Measurements from ENCODE around the gene COX7A2L. TPM values are rescaled to one million over a fixed set of nuclear protein-coding genes. Genes with fewer than 3 reads are reported as not detected.

Gene COX7A2L
- polyA plus RNA-seq, 1 of the 3 experiments (the other 2 are of a cell fraction): 77.6 TPM

DNA sequence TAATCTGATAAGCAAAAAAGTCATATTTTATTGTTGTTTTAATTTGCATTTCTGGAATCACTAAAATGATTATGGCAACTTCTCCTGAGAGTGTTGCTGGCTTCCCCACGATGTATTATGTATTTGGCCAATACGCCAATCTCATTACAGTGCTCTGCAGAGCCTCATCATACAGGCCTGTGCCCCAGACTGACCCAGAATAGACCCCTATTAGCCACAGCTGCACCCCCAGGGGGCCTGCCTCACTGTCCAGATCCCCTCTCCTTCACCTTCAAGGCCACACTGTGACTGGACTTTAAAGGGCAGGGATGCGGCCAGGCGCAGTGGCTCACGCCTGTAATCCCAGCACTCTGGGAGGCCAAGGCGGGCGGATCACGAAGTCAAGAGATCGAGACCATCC lies 17.4 kb upstream of the COX7A2L start:
- peak in 1 of 2 experiments; percentile 62; a peak in 2 of 4 replicates for TF ChIP-seq EP300 (IDR thresholded peaks at IDR 0.05; ENCODE audit: borderline replicate concordance in 1 of 2, low read depth in 1 of 2, low read length in 1 of 2)
- TF ChIP-seq GATA2 (CRISPR knock-in tag; IDR thresholded peaks at IDR 0.05): 0 out of 2 replicates have a peak, but pooled peaks have one; percentile 34
- TF ChIP-seq FOSL2 (IDR thresholded peaks at IDR 0.05; ENCODE audit: borderline replicate concordance, low read depth): no peak
- Histone ChIP-seq H3K4me3 (ENCODE audit: low read depth in 2 of 2, low read length in 1 of 2) (no peak overlapping the region), H3K27me3 (ENCODE audit: insufficient read depth) (peaks cover 17% of the 10 kb centered on the region; the same call in 1 of the 2 replicates), H3K9me3 (no peaks in the 10 kb centered on the region), H3K4me2 (no peak overlapping the region), H3F3A (replicated peaks; ENCODE audit: insufficient read depth) (no peaks in the 10 kb centered on the region), H3K9me2 (no peaks in the 10 kb centered on the region), H3K36me3 (replicated peaks in 1 of 2; ENCODE audit: control insufficient read depth in 1 of 2, insufficient read depth in 2 of 2, low read length in 1 of 2) (no peaks in the 10 kb centered on the region), H2AFZ (ENCODE audit: low read depth) (no peak overlapping the region), H3K4me1 (ENCODE audit: control insufficient read depth in 1 of 2, insufficient read depth in 2 of 2, low read depth in 1 of 2, low read length in 1 of 2) (peaks cover 0 to 23% of the 10 kb centered on the region in 2 experiments; a peak in 1 of 4 replicates), H4K20me1 (ENCODE audit: insufficient read depth) (no peaks in the 10 kb centered on the region), H3K27ac (ENCODE audit: low read depth in 2 of 2, low read length in 1 of 2) (peak overlapping the region in 1 of 2 experiments; percentile 47; a peak in 2 of 4 replicates), H3K9ac (no peak overlapping the region), H3K79me2 (ENCODE audit: insufficient read depth) (no peaks in the 10 kb centered on the region)
- 85% methylated on average over 9 of the region's 9 CpGs for WGBS (ENCODE audit: low lambda C conversion rate)
- ChIA-PET CTCF (interaction anchor here (1.5 kb wide), 1 partner anchor 284 kb away, joined by 3 read pairs; no protein-coding TSS in a partner anchor), POLR2A (no interaction called here)
- peak; percentile 51 for DNase-seq

DNA sequence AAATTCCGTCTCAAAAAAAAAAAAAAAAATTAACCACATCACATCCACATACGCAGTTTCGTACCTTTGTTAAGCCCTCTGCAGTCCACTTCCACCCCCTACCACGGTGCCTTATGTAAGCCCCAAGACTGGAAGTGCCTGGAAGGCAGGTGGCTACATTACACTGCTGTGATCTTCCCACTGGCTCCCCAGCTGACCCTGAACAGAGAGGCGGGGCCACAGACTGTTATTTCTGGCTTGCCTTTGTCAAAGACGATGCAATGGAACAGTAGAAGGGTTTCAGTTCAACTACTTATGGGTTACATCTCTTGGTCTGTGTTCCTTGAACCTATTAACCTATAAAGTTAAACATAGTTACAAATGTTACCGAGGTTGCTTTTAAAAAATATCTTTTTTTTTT lies 15.7 kb upstream of the COX7A2L start:
- Histone ChIP-seq H3K27ac (ENCODE audit: low read depth in 2 of 2, low read length in 1 of 2) (no peak overlapping the region), H3K4me2 (no peak overlapping the region), H3K27me3 (ENCODE audit: insufficient read depth) (peaks cover 17% of the 10 kb centered on the region; the same call in 1 of the 2 replicates), H3K9me3 (no peaks in the 10 kb centered on the region), H3K4me3 (ENCODE audit: low read depth in 2 of 2, low read length in 1 of 2) (no peak overlapping the region), H3K36me3 (replicated peaks in 1 of 2; ENCODE audit: control insufficient read depth in 1 of 2, insufficient read depth in 2 of 2, low read length in 1 of 2) (no peaks in the 10 kb centered on the region), H3K9me2 (no peaks in the 10 kb centered on the region), H4K20me1 (ENCODE audit: insufficient read depth) (no peaks in the 10 kb centered on the region), H3K79me2 (ENCODE audit: insufficient read depth) (no peaks in the 10 kb centered on the region), H3K4me1 (ENCODE audit: control insufficient read depth in 1 of 2, insufficient read depth in 2 of 2, low read depth in 1 of 2, low read length in 1 of 2) (peaks cover 0 to 31% of the 10 kb centered on the region in 2 experiments; a peak in 2 of 4 replicates), H3K9ac (no peak overlapping the region), H3F3A (replicated peaks; ENCODE audit: insufficient read depth) (no peaks in the 10 kb centered on the region), H2AFZ (ENCODE audit: low read depth) (no peak overlapping the region)
- DNase-seq: no peak
- POLR2A ChIA-PET: no interaction called here
- WGBS (ENCODE audit: low lambda C conversion rate): 72% methylated on average over 7 of the region's 7 CpGs
- CTCF ChIA-PET: no interaction called here
- TF ChIP-seq SMC3 (IDR thresholded peaks at IDR 0.05; ENCODE audit: low read depth, low read length) (no peak), ELF1 (IDR thresholded peaks at IDR 0.05) (no peak)

DNA sequence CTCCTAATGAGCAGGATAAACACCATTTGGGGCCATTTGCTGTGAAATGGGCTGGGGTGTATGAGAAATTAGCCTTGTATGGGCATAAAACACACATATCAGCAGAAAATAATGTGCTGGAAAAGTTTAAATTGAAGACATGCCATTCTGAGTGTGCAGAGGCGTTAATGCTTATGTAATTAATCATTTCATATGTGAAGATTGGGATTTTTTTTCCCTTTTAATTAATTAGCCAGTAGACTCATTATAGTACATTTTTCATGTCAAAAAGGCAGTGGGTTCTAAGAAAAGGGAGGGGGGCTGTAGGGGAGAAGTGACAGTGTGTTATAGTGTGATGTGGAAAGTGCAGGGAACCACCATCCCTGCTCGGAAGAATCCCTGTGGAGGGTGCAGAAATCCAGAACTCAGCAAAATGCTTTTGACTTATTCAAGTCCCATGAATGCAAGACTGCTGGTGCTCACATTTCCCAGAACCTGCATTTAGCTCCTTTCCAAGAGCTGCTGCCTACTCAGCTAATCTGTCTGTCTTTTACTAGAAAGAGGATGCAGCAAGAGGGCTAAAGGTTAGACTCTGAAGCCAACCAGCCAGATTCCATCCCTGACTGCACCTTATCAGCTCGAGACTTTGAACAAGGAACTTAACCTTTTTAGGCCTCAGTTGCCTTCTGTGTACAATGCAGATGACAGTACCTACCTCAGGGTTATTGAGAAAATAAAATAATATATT lies 11.6 kb upstream of the COX7A2L start:
- no peaks in the 10 kb centered on the region for H3K9me3 ChIP-seq
- no peak overlapping the region for H3K4me3 ChIP-seq (ENCODE audit: low read depth in 2 of 2, low read length in 1 of 2)
- no peak overlapping the region for H3K4me2 ChIP-seq
- H3K27me3 ChIP-seq (ENCODE audit: insufficient read depth): 0 out of 2 replicates have a peak, but pooled peaks cover 3% of the 10 kb centered on the region
- H3K9ac ChIP-seq: no peak overlapping the region
- ChIA-PET POLR2A (interaction anchor here (0.9 to 1.7 kb wide), 5 partner anchors 10 to 438 kb away, joined by 3 to 6 read pairs (median 4); no protein-coding TSS in a partner anchor), CTCF (interaction anchor here (0.5 to 2.6 kb wide), 12 partner anchors 10 to 531 kb away, joined by 3 to 14 read pairs (median 4); partner anchors contain the start of gene COX7A2L)
- H3K27ac ChIP-seq (ENCODE audit: low read depth in 2 of 2, low read length in 1 of 2): peak overlapping the region in 1 of 2 experiments; percentile 99; a peak in 2 of 4 replicates
- WGBS (ENCODE audit: low lambda C conversion rate): 65% methylated on average over 3 of the region's 3 CpGs
- H2AFZ ChIP-seq (ENCODE audit: low read depth): no peak overlapping the region
- H3K4me1 ChIP-seq (ENCODE audit: control insufficient read depth in 1 of 2, insufficient read depth in 2 of 2, low read depth in 1 of 2, low read length in 1 of 2): peaks cover 0 to 44% of the 10 kb centered on the region in 2 experiments; a peak in 2 of 4 replicates
- no peaks in the 10 kb centered on the region for H4K20me1 ChIP-seq (ENCODE audit: insufficient read depth)
- DNase-seq: peak; percentile 50
- H3K36me3 ChIP-seq (replicated peaks in 1 of 2; ENCODE audit: control insufficient read depth in 1 of 2, insufficient read depth in 2 of 2, low read length in 1 of 2): no peaks in the 10 kb centered on the region
- H3K9me2 ChIP-seq: no peaks in the 10 kb centered on the region
- H3K79me2 ChIP-seq (ENCODE audit: insufficient read depth): no peaks in the 10 kb centered on the region
- H3F3A ChIP-seq (replicated peaks; ENCODE audit: insufficient read depth): no peaks in the 10 kb centered on the region
- TF ChIP-seq JUND (IDR thresholded peaks at IDR 0.05) (no peak), EZH2phosphoT487 (IDR thresholded peaks at IDR 0.05; ENCODE audit: borderline replicate concordance, low read depth) (no peak), NRF1 (IDR thresholded peaks at IDR 0.05; ENCODE audit: low read depth, low read length) (no peak), POLR2AphosphoS5 (IDR thresholded peaks at IDR 0.05; ENCODE audit: low read depth, low read length) (no peak)
- TF ChIP-seq, protein P1, sequence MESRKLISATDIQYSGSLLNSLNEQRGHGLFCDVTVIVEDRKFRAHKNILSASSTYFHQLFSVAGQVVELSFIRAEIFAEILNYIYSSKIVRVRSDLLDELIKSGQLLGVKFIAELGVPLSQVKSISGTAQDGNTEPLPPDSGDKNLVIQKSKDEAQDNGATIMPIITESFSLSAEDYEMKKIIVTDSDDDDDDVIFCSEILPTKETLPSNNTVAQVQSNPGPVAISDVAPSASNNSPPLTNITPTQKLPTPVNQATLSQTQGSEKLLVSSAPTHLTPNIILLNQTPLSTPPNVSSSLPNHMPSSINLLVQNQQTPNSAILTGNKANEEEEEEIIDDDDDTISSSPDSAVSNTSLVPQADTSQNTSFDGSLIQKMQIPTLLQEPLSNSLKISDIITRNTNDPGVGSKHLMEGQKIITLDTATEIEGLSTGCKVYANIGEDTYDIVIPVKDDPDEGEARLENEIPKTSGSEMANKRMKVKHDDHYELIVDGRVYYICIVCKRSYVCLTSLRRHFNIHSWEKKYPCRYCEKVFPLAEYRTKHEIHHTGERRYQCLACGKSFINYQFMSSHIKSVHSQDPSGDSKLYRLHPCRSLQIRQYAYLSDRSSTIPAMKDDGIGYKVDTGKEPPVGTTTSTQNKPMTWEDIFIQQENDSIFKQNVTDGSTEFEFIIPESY (IDR thresholded peaks at IDR 0.05; ENCODE audit: borderline replicate concordance, low read depth): no peak
- TF ChIP-seq, protein P2, sequence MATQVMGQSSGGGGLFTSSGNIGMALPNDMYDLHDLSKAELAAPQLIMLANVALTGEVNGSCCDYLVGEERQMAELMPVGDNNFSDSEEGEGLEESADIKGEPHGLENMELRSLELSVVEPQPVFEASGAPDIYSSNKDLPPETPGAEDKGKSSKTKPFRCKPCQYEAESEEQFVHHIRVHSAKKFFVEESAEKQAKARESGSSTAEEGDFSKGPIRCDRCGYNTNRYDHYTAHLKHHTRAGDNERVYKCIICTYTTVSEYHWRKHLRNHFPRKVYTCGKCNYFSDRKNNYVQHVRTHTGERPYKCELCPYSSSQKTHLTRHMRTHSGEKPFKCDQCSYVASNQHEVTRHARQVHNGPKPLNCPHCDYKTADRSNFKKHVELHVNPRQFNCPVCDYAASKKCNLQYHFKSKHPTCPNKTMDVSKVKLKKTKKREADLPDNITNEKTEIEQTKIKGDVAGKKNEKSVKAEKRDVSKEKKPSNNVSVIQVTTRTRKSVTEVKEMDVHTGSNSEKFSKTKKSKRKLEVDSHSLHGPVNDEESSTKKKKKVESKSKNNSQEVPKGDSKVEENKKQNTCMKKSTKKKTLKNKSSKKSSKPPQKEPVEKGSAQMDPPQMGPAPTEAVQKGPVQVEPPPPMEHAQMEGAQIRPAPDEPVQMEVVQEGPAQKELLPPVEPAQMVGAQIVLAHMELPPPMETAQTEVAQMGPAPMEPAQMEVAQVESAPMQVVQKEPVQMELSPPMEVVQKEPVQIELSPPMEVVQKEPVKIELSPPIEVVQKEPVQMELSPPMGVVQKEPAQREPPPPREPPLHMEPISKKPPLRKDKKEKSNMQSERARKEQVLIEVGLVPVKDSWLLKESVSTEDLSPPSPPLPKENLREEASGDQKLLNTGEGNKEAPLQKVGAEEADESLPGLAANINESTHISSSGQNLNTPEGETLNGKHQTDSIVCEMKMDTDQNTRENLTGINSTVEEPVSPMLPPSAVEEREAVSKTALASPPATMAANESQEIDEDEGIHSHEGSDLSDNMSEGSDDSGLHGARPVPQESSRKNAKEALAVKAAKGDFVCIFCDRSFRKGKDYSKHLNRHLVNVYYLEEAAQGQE (IDR thresholded peaks at IDR 0.05; ENCODE audit: low read depth, low read length): no peak
- TF ChIP-seq, protein P3, sequence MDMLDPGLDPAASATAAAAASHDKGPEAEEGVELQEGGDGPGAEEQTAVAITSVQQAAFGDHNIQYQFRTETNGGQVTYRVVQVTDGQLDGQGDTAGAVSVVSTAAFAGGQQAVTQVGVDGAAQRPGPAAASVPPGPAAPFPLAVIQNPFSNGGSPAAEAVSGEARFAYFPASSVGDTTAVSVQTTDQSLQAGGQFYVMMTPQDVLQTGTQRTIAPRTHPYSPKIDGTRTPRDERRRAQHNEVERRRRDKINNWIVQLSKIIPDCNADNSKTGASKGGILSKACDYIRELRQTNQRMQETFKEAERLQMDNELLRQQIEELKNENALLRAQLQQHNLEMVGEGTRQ (IDR thresholded peaks at IDR 0.05; ENCODE audit: borderline replicate concordance, low read depth, low read length): no peak
